Muscle layer of colon (tissue), 2 donors: Measurements from ENCODE around the gene PFKM.

Experiments used
- H3K27ac ChIP-seq: one replicate; pipeline ENCODE4 v1.7.0; 2013; ENCODE audit warnings: low read depth, mild to moderate bottlenecking, low read length, moderate library complexity
- H3K27me3 ChIP-seq, 2 donors: one replicate each; pipeline ENCODE4 v1.7.0; 2013; ENCODE audit warnings: low read length in 2 of 2, mild to moderate bottlenecking in 2 of 2; ENCODE audit not compliant: insufficient read depth in 2 of 2, control insufficient read depth in 1 of 2
- H3K36me3 ChIP-seq: one replicate; pipeline ENCODE4 v1.7.0; 2013; ENCODE audit warnings: mild to moderate bottlenecking, low read length; ENCODE audit not compliant: insufficient read depth
- H3K4me1 ChIP-seq: one replicate; pipeline ENCODE4 v1.7.0; 2013; ENCODE audit warnings: mild to moderate bottlenecking, low read length; ENCODE audit not compliant: insufficient read depth
- H3K4me3 ChIP-seq, 2 donors: one replicate each; pipeline ENCODE4 v1.7.0; 2013; ENCODE audit warnings: low read length in 2 of 2, low read depth in 1 of 2, mild to moderate bottlenecking in 1 of 2, moderate library complexity in 1 of 2
- H3K9ac ChIP-seq: one replicate; pipeline ENCODE4 v1.7.0; 2013; ENCODE audit warnings: low read length
- H3K9me3 ChIP-seq: one replicate; pipeline ENCODE4 v1.7.0; 2013; ENCODE audit warnings: mild to moderate bottlenecking, low read length
- donor health status: abdominal sarcoma.
- donor health status: Adenocarcinoma of cecum.

PFKM gene

GRCh38 chr12:48160046-48160445 lies 40.9 kb downstream of the PFKM start:
- Histone ChIP-seq H3K4me3 (no peak overlapping the region), H3K36me3 (no peaks in the 10 kb centered on the region), H3K27me3 (no peaks in the 10 kb centered on the region), H3K9ac (no peak overlapping the region), H3K27ac (no peak overlapping the region), H3K9me3 (no peaks in the 10 kb centered on the region), H3K4me1 (no peaks in the 10 kb centered on the region)

- Histone ChIP-seq H3K4me1 (no peaks in the 10 kb centered on the region), H3K9me3 (no peaks in the 10 kb centered on the region), H3K27ac (no peak overlapping the region), H3K9ac (no peak overlapping the region), H3K27me3 (no peaks in the 10 kb centered on the region), H3K4me3 (no peak overlapping the region), H3K36me3 (no peaks in the 10 kb centered on the region)
These were observed 41.6 kb downstream of the PFKM start for GRCh38 chr12:48160807-48161206.

- no peak overlapping the region for H3K9ac ChIP-seq
- no peak overlapping the region for H3K27ac ChIP-seq
- no peak overlapping the region for H3K4me3 ChIP-seq
- H3K36me3 ChIP-seq: no peaks in the 10 kb centered on the region
- H3K27me3 ChIP-seq: no peaks in the 10 kb centered on the region
- no peaks in the 10 kb centered on the region for H3K9me3 ChIP-seq
- no peaks in the 10 kb centered on the region for H3K4me1 ChIP-seq
These were observed 44.1 kb downstream of the PFKM start for GRCh38 chr12:48163150-48163747.

DNA sequence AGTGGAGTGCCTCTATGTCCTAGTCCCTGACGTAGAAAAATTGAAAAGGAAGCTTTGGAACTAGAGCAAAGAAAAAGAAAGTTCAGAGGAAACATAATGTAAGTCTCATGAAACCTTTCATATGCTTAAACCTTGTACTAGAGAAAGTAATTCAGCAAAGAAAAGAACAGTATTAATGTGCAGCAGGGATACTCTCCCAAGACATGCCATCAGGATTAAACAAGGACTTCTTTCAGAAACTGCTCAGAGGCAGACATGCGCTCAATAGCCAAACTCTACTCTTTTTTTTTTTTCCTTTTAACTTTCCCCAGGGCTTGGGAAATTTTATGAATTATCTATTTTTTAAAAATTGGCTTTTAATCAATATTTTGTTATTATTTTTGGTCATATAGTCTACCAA lies 45.3 kb downstream of the PFKM start:
- Histone ChIP-seq H3K9ac (no peak overlapping the region), H3K27me3 (no peaks in the 10 kb centered on the region), H3K4me1 (no peaks in the 10 kb centered on the region), H3K9me3 (no peaks in the 10 kb centered on the region), H3K4me3 (no peak overlapping the region), H3K36me3 (no peaks in the 10 kb centered on the region), H3K27ac (no peak overlapping the region)

- no peaks in the 10 kb centered on the region for H3K36me3 ChIP-seq
- no peak overlapping the region for H3K27ac ChIP-seq
- H3K9ac ChIP-seq: no peak overlapping the region
- no peaks in the 10 kb centered on the region for H3K4me1 ChIP-seq
- H3K27me3 ChIP-seq: no peaks in the 10 kb centered on the region
- no peaks in the 10 kb centered on the region for H3K9me3 ChIP-seq
- no peak overlapping the region for H3K4me3 ChIP-seq
These were observed 46.2 kb downstream of the PFKM start for GRCh38 chr12:48165089-48165981.

DNA sequence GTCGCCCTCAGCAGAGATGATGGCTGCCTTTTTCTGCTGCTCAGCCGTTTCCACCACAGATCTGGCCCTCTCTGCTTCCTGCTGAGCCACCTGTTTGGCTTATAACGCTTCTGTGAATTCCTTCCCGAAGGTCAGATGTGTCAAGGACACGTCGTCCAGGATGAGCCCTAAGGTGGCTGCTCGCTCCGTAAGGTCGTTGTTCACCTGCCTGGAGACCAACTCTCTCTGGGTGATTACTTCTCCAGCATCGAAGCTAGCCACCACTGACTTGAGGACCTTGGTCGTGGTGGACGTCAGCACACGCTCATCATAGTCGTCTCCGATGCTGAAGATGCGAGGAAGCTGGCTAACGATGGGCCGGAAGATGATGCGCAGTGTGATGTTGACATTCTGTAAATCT lies 49.8 kb downstream of the PFKM start:
- H3K9ac ChIP-seq: no peak overlapping the region
- no peaks in the 10 kb centered on the region for H3K9me3 ChIP-seq
- no peak overlapping the region for H3K4me3 ChIP-seq
- H3K4me1 ChIP-seq: no peaks in the 10 kb centered on the region
- H3K36me3 ChIP-seq: no peaks in the 10 kb centered on the region
- H3K27ac ChIP-seq: no peak overlapping the region
- H3K27me3 ChIP-seq: no peaks in the 10 kb centered on the region

DNA sequence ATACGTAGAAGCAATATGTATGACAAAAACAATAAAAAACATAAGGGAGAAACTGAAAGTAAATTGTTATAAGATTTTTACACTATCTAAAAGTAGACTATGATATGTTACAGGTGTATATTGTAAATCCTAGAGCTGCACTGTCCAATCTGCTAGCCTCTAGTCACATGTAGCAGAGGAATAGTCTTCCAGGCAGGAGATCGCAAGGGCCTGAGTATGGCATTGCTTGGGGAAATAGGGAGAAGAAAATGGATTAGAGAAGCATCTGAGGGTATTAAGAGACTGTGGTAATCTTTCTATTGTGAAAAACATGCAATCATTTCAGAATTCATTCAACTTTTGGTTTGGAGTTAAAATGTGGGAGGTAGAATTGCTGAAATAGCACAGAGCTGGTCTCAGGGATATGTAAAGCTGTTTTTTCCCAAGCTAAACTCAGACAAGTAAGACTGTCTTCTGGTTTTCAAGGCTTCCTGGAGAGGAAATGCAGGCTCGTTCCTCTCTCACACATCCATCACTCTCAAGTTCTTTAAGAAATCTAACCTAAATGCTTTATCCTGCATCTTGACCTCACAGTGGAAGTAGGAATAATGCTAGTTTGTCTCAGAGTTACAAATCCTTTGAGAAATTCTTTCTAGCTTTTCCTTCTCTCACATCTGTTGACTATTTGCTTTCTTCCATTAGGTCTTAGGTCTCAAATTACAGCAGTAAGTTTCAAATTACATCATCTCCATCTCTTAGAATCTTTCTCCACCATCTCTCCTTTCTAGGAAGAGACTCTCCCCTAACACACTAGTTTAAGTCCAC lies 56.7 kb downstream of the PFKM start:
- Histone ChIP-seq H3K36me3 (no peaks in the 10 kb centered on the region), H3K27me3 (peaks cover 0 to 9% of the 10 kb centered on the region in 2 donors), H3K27ac (no peak overlapping the region)

GRCh38 chr12:48176417-48176751 lies 57.2 kb downstream of the PFKM start:
- H3K9me3 ChIP-seq: no peaks in the 10 kb centered on the region
- no peak overlapping the region for H3K4me3 ChIP-seq
- H3K9ac ChIP-seq: no peak overlapping the region
- no peaks in the 10 kb centered on the region for H3K4me1 ChIP-seq
- no peak overlapping the region for H3K27ac ChIP-seq
- no peaks in the 10 kb centered on the region for H3K36me3 ChIP-seq
- H3K27me3 ChIP-seq: peaks cover 6 to 15% of the 10 kb centered on the region in 2 donors

More for the DNA sequence above, 56.7 kb downstream of the PFKM start:
- no peaks in the 10 kb centered on the region for H3K9me3 ChIP-seq
- H3K4me3 ChIP-seq: no peak overlapping the region
- no peak overlapping the region for H3K9ac ChIP-seq
- H3K4me1 ChIP-seq: no peaks in the 10 kb centered on the region

- Histone ChIP-seq H3K4me3 (no peak overlapping the region), H3K27me3 (peaks cover 17 to 30% of the 10 kb centered on the region in 2 donors), H3K9me3 (no peaks in the 10 kb centered on the region), H3K9ac (no peak overlapping the region), H3K36me3 (no peaks in the 10 kb centered on the region), H3K4me1 (peaks cover 8% of the 10 kb centered on the region), H3K27ac (no peak overlapping the region)
These were observed 58.8 kb downstream of the PFKM start for GRCh38 chr12:48177982-48178381.

DNA sequence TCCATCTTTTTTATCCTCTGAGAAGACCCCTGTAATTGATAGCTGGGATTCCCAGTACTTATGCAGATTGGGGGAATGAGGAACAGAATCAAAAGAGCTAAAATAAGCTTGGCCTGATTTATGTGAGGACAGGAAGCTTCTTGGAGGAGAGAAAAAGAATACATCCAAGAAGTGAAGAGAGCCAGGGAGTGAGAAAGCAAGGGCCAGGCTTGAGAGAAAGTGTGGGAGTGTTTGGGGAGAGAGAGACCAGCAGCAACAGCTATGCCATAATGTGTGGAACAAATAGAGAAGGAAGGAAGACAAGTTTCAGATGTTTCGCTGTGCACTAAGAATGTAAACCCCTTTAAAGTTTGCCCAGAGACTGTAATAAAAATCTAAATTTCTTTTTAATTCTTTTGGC lies 60.3 kb downstream of the PFKM start:
- no peak overlapping the region for H3K4me3 ChIP-seq
- H3K36me3 ChIP-seq: no peaks in the 10 kb centered on the region
- peaks cover 11% of the 10 kb centered on the region for H3K4me1 ChIP-seq
- no peaks in the 10 kb centered on the region for H3K9me3 ChIP-seq
- H3K9ac ChIP-seq: no peak overlapping the region
- H3K27me3 ChIP-seq: peaks cover 23 to 45% of the 10 kb centered on the region in 2 donors
- no peak overlapping the region for H3K27ac ChIP-seq

GRCh38 chr12:48180424-48180823 lies 61.3 kb downstream of the PFKM start:
- Histone ChIP-seq H3K27me3 (peaks cover 29 to 47% of the 10 kb centered on the region in 2 donors), H3K36me3 (no peaks in the 10 kb centered on the region), H3K9me3 (no peaks in the 10 kb centered on the region), H3K4me3 (no peak overlapping the region), H3K4me1 (peaks cover 15% of the 10 kb centered on the region), H3K9ac (no peak overlapping the region), H3K27ac (no peak overlapping the region)
